ENCODE measurements around the gene IGFBP5. TPM values are rescaled to one million over a fixed set of nuclear protein-coding genes. Genes with fewer than 3 reads are reported as not detected.
A peak's percentile ranks its signal among the peaks of the same experiment; 100 is the strongest.

Gene IGFBP5
- total RNA-seq, 4 donors from 2014 or later, result 99.5 to 550 (median 279) TPM

- in situ Hi-C loops (cut with MboI; ENCODE audit: low sequenced_read_pairs in 4 of 4), result loop anchor here in 3 of 4 donors (25.0 kb wide), 3 partner anchors 209 to 1034 kb away; no protein-coding TSS in a partner anchor
- DNase-seq (no peak), ATAC-seq (no peak)
- H3K27ac ChIP-seq, result peak overlapping the region; percentile 93 to 95 (median 93)
- H3K4me1 ChIP-seq, result peaks cover 43 to 46% of the 10 kb centered on the region in 2 donors
- no peak for TF ChIP-seq POLR2A (IDR thresholded peaks at IDR 0.05)
- TF ChIP-seq, protein P1, sequence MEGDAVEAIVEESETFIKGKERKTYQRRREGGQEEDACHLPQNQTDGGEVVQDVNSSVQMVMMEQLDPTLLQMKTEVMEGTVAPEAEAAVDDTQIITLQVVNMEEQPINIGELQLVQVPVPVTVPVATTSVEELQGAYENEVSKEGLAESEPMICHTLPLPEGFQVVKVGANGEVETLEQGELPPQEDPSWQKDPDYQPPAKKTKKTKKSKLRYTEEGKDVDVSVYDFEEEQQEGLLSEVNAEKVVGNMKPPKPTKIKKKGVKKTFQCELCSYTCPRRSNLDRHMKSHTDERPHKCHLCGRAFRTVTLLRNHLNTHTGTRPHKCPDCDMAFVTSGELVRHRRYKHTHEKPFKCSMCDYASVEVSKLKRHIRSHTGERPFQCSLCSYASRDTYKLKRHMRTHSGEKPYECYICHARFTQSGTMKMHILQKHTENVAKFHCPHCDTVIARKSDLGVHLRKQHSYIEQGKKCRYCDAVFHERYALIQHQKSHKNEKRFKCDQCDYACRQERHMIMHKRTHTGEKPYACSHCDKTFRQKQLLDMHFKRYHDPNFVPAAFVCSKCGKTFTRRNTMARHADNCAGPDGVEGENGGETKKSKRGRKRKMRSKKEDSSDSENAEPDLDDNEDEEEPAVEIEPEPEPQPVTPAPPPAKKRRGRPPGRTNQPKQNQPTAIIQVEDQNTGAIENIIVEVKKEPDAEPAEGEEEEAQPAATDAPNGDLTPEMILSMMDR (IDR thresholded peaks at IDR 0.05 in 4 of 5, conservative IDR thresholded peaks at IDR 0.05 in 1 of 5), result no peak
- intact Hi-C loops (cut with DNase I; ENCODE audit: low total_unique reads), result no loop called here
- H3K4me3 ChIP-seq, result no peak overlapping the region
- no peaks in the 10 kb centered on the region for H3K27me3 ChIP-seq
- peaks cover 0 to 34% of the 10 kb centered on the region in 2 donors for H3K36me3 ChIP-seq
- no peaks in the 10 kb centered on the region for H3K9me3 ChIP-seq
Observed at GRCh38 chr2:216678098-216678465, 17.3 kb downstream of the IGFBP5 start.

DNA sequence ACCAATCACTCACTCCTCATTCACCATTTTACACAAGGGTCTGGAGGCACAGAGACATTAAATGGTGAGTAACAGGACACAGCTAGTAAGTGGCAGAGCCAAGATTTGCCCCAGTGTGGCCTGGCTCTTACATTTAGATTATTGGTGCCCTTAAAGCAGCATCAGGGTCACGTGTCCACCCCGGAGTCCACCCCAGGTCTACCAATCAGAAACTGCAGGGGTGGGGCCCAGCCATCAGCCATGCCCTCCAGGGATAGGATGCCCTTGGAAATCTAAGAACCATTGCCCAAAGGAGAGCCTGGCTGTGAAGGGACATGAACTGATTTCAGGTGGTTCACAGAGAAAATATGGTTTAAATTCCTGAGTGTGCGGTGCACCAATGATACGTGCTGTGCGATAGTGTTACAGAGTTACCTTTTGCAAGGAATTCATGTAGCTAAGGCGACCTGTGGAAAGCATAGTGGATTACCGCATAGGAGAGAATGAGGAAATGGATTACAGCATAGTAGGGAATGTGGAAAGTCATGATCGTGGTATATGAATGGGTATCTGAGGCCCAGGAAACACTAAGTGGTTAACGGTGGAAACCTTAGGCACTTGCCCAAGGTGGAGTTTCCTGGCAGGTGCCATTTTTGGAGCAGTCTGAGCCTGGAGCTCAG lies 17.8 kb downstream of the IGFBP5 start:
- Histone ChIP-seq H3K9me3 (no peaks in the 10 kb centered on the region), H3K4me1 (peaks cover 38 to 41% of the 10 kb centered on the region in 2 donors), H3K4me3 (no peak overlapping the region), H3K27ac (peak overlapping the region; percentile 93 to 95 (median 93)), H3K27me3 (no peaks in the 10 kb centered on the region), H3K36me3 (peaks cover 0 to 34% of the 10 kb centered on the region in 2 donors)
- TF ChIP-seq, protein P1 (IDR thresholded peaks at IDR 0.05 in 4 of 5, conservative IDR thresholded peaks at IDR 0.05 in 1 of 5), result no peak
- no peak for TF ChIP-seq POLR2A (IDR thresholded peaks at IDR 0.05)
- in situ Hi-C loops (cut with MboI; ENCODE audit: low sequenced_read_pairs in 4 of 4) (loop anchor here in 3 of 4 donors (25.0 kb wide), 3 partner anchors 210 to 1035 kb away; no protein-coding TSS in a partner anchor), intact Hi-C loops (cut with DNase I; ENCODE audit: low total_unique reads) (no loop called here)
- no peak for DNase-seq
- ATAC-seq, result no peak

DNA sequence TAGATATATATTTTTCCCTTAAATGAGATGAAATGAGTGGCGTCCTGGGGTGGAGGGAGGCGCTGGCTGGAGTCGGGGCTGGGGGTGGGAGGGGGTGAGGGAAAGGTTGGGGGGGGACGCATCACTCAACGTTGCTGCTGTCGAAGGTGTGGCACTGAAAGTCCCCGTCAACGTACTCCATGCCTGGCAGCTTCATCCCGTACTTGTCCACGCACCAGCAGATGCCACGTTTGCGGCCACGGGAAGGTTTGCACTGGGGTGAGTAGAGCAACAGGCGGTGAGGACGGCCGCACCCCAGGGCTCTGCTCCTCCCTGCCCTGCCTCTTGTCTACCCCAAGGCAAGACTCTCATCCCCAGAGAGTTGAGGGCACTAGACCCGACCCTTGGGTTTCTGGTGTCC lies 18.7 kb downstream of the IGFBP5 start:
- in situ Hi-C loops (cut with MboI; ENCODE audit: low sequenced_read_pairs in 4 of 4), result loop anchor here in 3 of 4 donors (25.0 kb wide), 3 partner anchors 211 to 1036 kb away; no protein-coding TSS in a partner anchor
- Histone ChIP-seq H3K27ac (peak overlapping the region; percentile 31 to 93 (median 93)), H3K4me1 (peaks cover 33% of the 10 kb centered on the region in 2 donors), H3K9me3 (no peaks in the 10 kb centered on the region), H3K36me3 (peaks cover 0 to 34% of the 10 kb centered on the region in 2 donors), H3K4me3 (no peak overlapping the region), H3K27me3 (no peaks in the 10 kb centered on the region)
- intact Hi-C loops (cut with DNase I; ENCODE audit: low total_unique reads), result no loop called here
- TF ChIP-seq, protein P1 (IDR thresholded peaks at IDR 0.05 in 4 of 5, conservative IDR thresholded peaks at IDR 0.05 in 1 of 5), result no peak
- no peak for TF ChIP-seq POLR2A (IDR thresholded peaks at IDR 0.05)
- ATAC-seq (no peak), DNase-seq (no peak)

DNA sequence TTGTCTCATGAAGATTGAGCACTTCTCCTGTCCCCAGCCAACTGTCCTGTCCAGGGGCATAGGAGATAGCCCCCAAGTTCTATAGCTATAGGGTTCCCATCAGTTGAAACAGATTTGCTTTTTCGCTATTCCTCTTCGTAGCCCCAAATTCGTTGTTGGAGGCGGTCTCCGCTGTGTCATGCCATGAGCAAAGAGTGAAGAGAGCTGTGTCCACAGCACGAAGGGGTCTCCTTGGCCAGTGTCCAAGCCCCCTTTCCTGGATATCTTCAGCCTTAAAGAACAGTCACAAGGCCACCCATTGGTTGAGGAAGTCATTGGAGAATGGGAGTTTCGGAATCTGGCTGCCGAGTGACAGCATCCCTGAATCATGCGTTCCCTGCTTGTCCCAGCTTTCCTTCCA lies 21.0 kb downstream of the IGFBP5 start:
- Histone ChIP-seq H3K27ac (peak overlapping the region in 2 of 4 donors; percentile 33 to 50), H3K9me3 (no peaks in the 10 kb centered on the region), H3K4me3 (no peak overlapping the region), H3K4me1 (peaks cover 10 to 11% of the 10 kb centered on the region in 2 donors), H3K36me3 (peaks cover 0 to 34% of the 10 kb centered on the region in 2 donors), H3K27me3 (no peaks in the 10 kb centered on the region)
- in situ Hi-C loops (cut with MboI; ENCODE audit: low sequenced_read_pairs in 4 of 4) (loop anchor here (25.0 kb wide), 1 partner anchor 637 kb away; no protein-coding TSS in a partner anchor), intact Hi-C loops (cut with DNase I; ENCODE audit: low total_unique reads) (no loop called here)
- no peak for ATAC-seq
- DNase-seq, result no peak
- TF ChIP-seq, protein P1 (IDR thresholded peaks at IDR 0.05 in 4 of 5, conservative IDR thresholded peaks at IDR 0.05 in 1 of 5), result no peak
- TF ChIP-seq POLR2A (IDR thresholded peaks at IDR 0.05), result no peak
